Spleen (tissue), 11 donors: ENCODE results near the gene ARHGAP10. TPM values are rescaled to one million over a fixed set of nuclear protein-coding genes. Genes with fewer than 3 reads are reported as not detected.

ENCODE experiments used
- DNase-seq: peaks from one replicate; pipeline ENCODE4 v3.0.0-alpha.2; 2020
- H3K27ac ChIP-seq, 8 donors: fragments of 200-600 bp; sonication (generic) in 7 of 8; 1 replicate in 4 of 8; 2 replicates in 4 of 8; pipeline versions ENCODE4 v1.5.0 to v1.8.0; 2016 to 2021; ENCODE audit warnings: inconsistent platforms in 4 of 8, mild to moderate bottlenecking in 4 of 8, moderate library complexity in 1 of 8
- H3K27me3 ChIP-seq, 7 donors: fragments of 200-600 bp; sonication (generic) in 6 of 7; replicated peaks in 1 of 7; 1 replicate in 4 of 7; 2 replicates in 3 of 7; pipeline versions ENCODE4 v1.5.0 to v1.8.0; 2016 to 2021; ENCODE audit warnings: inconsistent platforms in 3 of 7, mild to moderate bottlenecking in 1 of 7
- H3K36me3 ChIP-seq, 6 donors: fragments of 200-600 bp; sonication (generic) in 5 of 6; 1 replicate in 4 of 6; 2 replicates in 2 of 6; pipeline versions ENCODE4 v1.5.0 to v1.8.0; 2016 to 2021; ENCODE audit warnings: inconsistent platforms in 2 of 6
- H3K4me1 ChIP-seq, 6 donors: fragments of 200-600 bp; sonication (generic) in 5 of 6; 1 replicate in 3 of 6; 2 replicates in 3 of 6; pipeline versions ENCODE4 v1.5.0 to v1.8.0; 2016 to 2021; ENCODE audit warnings: inconsistent platforms in 3 of 6
- H3K4me3 ChIP-seq, 8 donors: fragments of 200-600 bp; sonication (generic) in 7 of 8; 1 replicate in 4 of 8; 2 replicates in 4 of 8; pipeline versions ENCODE4 v1.5.0 to v1.8.0; 2016 to 2021; ENCODE audit warnings: inconsistent platforms in 4 of 8, mild to moderate bottlenecking in 4 of 8, moderate library complexity in 2 of 8
- H3K9me3 ChIP-seq, 8 donors: fragments of 200-600 bp; sonication (generic) in 7 of 8; 1 replicate in 4 of 8; 2 replicates in 4 of 8; pipeline versions ENCODE4 v1.5.0 to v1.8.0; 2016 to 2021; ENCODE audit warnings: inconsistent platforms in 4 of 8
- POLR2A ChIP-seq, 3 donors: fragments of 450-650 bp; IDR thresholded peaks; one replicate each; pipeline ENCODE4 v1.5.1; 2017; ENCODE audit warnings: antibody characterized with exemption in 3 of 3, mild to moderate bottlenecking in 1 of 3
- POLR2AphosphoS5 ChIP-seq, 3 donors: sonication (generic); formaldehyde crosslinking; IDR thresholded peaks; one replicate each; pipeline ENCODE4 v1.5.1; 2017; ENCODE audit warnings: antibody characterized with exemption in 3 of 3
- whole genome bisulfite sequencing, 5 donors: extraction: QIAGEN DNeasy Blood & Tissue Kit in 3 of 5; methylation state at CpG; one replicate each; pipeline versions ENCODE4 v1.1.5 to v1.1.7; 2013 to 2018; 5-methylcytosine and 5-hydroxymethylcytosine counted together
- intact Hi-C: fragments of 100-400 bp; cut with DNase I; formaldehyde crosslinking; loops from one replicate; pipeline ENCODE4 v1.15.0; 2023; ENCODE audit warnings: low total_unique reads
- polyA plus RNA-seq, 3 donors: library from polyadenylated mRNA; stranded (reverse); fragments of 200-250 nt; gene quantifications; one replicate each; pipeline ENCODE4 v1.2.1, GENCODE V29; 2013
- total RNA-seq, 7 donors: library from RNA; depleted of rRNA in 3 of 7; stranded (reverse); fragments of >200 nt in 3 of 7; fragmentation: NEBNext Ultra II Directional in 4 of 7; extraction: Animal tissue kit (Norgen Biotek cat#: 25700) in 4 of 7; gene quantifications; one replicate each; pipeline versions ENCODE4 v1.1.0 to v1.2.1, GENCODE V29; 2016 to 2021
- TF ChIP-seq, protein P1 (sequence below), 11 experiments: fragments of 200-600 bp in 7 of 11; fragments of 450-650 bp in 4 of 11; sonication (generic) in 4 of 11; IDR thresholded peaks in 8 of 11; conservative IDR thresholded peaks in 3 of 11; 1 replicate in 7 of 11; 2 replicates in 4 of 11; pipeline versions ENCODE4 v1.4.0 to v1.8.0; 2016 to 2021; ENCODE audit warnings: antibody characterized with exemption in 11 of 11, inconsistent platforms in 4 of 11, mild to moderate bottlenecking in 1 of 11
- donor health status: healthy with polysubstance abuse.
- donor health status: DM: no; HTN: no; CAD: no; lungs with moderate emphysema.
- donor health status: DM: no; HTN: no; CAD: no.
- donor health status: Bipolar disorder and iron deficiency.
- donor health status: healthy.
- donor health status: DM: no; HTN: no; CAD: no.
- donor health status: DM: yes; HTN: yes; CAD: no.

The ARHGAP10 gene
- total and polyA plus RNA-seq, 10 donors, result 4.0 to 35.5 (median 13.3) TPM

DNA sequence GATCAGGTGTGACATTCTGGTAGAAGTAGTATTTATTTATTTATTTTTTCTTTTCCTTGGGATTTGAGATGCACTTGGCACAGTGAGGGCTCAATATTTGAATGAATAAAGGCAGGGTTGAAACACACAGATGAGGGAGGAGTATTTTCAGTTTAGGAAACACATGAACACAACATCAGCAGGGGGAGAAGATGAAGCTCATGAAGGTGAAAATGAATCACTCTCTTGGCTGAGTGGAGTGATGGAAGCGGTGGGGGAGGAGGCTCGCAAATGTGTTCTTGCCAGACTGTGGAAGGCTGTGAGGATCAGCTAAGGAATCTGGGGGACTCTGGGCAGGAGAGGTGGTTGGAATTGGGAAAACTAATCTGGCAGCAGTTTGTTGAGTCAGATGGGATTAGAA lies 55.3 kb downstream of the ARHGAP10 start:
- H3K27me3 ChIP-seq, result no peaks in the 10 kb centered on the region
- H3K4me3 ChIP-seq, result no peak overlapping the region
- peaks cover 0 to 30% (median 7%) of the 10 kb centered on the region in 6 donors for H3K4me1 ChIP-seq
- no peaks in the 10 kb centered on the region for H3K9me3 ChIP-seq
- TF ChIP-seq POLR2AphosphoS5 (IDR thresholded peaks at IDR 0.05) (no peak), POLR2A (IDR thresholded peaks at IDR 0.05) (no peak)
- H3K27ac ChIP-seq, result no peak overlapping the region
- intact Hi-C loops, result no loop called here
- 83 to 91% (median 83%) methylated on average over 2 of the region's 2 CpGs for WGBS, 5 donors
- no peaks in the 10 kb centered on the region for H3K36me3 ChIP-seq
- no peak for DNase-seq

DNA sequence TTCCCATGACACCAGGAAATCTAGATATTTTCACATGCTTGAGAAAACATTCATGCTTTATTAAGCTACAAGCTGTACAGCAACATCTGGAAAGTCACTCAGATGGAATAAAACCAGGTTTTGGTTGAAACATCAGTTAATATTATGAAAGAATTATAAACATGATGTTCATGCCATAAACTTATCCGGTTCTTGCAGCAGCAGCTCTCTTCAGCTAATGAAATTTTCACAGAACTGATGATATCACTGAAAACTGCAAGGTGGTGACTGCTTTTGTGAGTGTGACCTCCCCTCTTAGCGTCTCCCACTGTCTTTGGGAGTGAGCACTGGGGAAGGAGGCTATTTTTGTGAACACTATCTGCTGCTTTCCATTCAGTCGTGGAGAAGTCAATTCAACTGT lies 56.9 kb downstream of the ARHGAP10 start:
- TF ChIP-seq POLR2A (IDR thresholded peaks at IDR 0.05), result no peak
- TF ChIP-seq, protein P1, sequence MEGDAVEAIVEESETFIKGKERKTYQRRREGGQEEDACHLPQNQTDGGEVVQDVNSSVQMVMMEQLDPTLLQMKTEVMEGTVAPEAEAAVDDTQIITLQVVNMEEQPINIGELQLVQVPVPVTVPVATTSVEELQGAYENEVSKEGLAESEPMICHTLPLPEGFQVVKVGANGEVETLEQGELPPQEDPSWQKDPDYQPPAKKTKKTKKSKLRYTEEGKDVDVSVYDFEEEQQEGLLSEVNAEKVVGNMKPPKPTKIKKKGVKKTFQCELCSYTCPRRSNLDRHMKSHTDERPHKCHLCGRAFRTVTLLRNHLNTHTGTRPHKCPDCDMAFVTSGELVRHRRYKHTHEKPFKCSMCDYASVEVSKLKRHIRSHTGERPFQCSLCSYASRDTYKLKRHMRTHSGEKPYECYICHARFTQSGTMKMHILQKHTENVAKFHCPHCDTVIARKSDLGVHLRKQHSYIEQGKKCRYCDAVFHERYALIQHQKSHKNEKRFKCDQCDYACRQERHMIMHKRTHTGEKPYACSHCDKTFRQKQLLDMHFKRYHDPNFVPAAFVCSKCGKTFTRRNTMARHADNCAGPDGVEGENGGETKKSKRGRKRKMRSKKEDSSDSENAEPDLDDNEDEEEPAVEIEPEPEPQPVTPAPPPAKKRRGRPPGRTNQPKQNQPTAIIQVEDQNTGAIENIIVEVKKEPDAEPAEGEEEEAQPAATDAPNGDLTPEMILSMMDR (IDR thresholded peaks at IDR 0.05 in 8 of 11, conservative IDR thresholded peaks at IDR 0.05 in 3 of 11), result no peak
- no peak for TF ChIP-seq POLR2AphosphoS5 (IDR thresholded peaks at IDR 0.05)
- Histone ChIP-seq H3K4me3 (no peak overlapping the region), H3K36me3 (no peaks in the 10 kb centered on the region), H3K9me3 (no peaks in the 10 kb centered on the region), H3K27ac (no peak overlapping the region), H3K4me1 (peaks cover 0 to 41% (median 8%) of the 10 kb centered on the region in 6 donors), H3K27me3 (no peaks in the 10 kb centered on the region)
- DNase-seq, result no peak
- 85 to 91% (median 88%) methylated on average over 3 of the region's 3 CpGs for WGBS, 5 donors
- intact Hi-C loops, result no loop called here

DNA sequence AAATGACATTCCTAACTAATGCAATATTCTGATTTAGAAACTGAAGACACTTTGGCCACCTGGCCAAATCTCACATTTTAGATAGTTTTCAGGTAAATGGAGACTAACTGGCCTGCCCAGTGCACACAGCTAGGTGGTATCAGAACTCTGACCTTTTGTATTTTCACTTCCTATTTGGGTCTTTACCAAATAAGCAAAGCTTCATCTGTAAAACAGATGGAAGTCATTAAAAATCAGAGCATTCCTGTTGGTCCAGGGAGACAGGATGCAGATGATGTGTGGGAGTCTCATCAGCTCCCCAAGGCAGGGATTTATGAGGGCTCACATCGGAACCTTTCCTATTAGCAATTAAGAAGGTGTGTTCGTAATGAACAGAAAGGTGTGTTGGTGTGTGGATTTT lies 57.7 kb downstream of the ARHGAP10 start:
- Histone ChIP-seq H3K4me3 (no peak overlapping the region), H3K36me3 (no peaks in the 10 kb centered on the region), H3K27me3 (no peaks in the 10 kb centered on the region), H3K4me1 (peaks cover 0 to 49% (median 11%) of the 10 kb centered on the region in 6 donors), H3K27ac (no peak overlapping the region), H3K9me3 (no peaks in the 10 kb centered on the region)
- intact Hi-C loops, result no loop called here
- DNase-seq, result no peak
- no peak for TF ChIP-seq POLR2AphosphoS5 (IDR thresholded peaks at IDR 0.05)
- TF ChIP-seq POLR2A (IDR thresholded peaks at IDR 0.05), result no peak
- TF ChIP-seq, protein P1 (IDR thresholded peaks at IDR 0.05 in 8 of 11, conservative IDR thresholded peaks at IDR 0.05 in 3 of 11), result no peak
- WGBS, 5 donors, result 79 to 92% (median 86%) methylated on average over 2 of the region's 2 CpGs

DNA sequence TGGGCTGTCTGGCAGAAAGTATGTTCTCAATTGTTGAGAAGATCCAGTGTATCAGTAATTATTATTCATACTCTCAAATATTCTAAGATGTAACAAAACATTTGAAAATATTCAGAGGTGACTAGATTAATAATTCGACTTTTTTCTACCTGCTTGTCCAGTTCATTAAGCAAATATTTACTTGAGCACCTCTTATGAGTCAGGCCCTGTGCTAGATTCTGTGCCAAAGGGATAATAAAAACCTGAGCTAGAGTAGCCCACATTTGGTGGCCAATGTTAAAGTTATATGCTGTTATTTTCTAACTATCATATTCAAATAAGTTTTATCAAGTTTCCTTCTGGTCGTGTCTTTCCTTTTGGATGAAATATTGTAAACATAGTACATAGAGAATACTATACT lies 58.5 kb downstream of the ARHGAP10 start:
- DNase-seq, result no peak
- 82 to 93% (median 89%) methylated on average over 2 of the region's 2 CpGs for whole genome bisulfite sequencing, 5 donors
- TF ChIP-seq POLR2A (IDR thresholded peaks at IDR 0.05), result no peak
- TF ChIP-seq, protein P1 (IDR thresholded peaks at IDR 0.05 in 8 of 11, conservative IDR thresholded peaks at IDR 0.05 in 3 of 11), result no peak
- TF ChIP-seq POLR2AphosphoS5 (IDR thresholded peaks at IDR 0.05), result no peak

DNA sequence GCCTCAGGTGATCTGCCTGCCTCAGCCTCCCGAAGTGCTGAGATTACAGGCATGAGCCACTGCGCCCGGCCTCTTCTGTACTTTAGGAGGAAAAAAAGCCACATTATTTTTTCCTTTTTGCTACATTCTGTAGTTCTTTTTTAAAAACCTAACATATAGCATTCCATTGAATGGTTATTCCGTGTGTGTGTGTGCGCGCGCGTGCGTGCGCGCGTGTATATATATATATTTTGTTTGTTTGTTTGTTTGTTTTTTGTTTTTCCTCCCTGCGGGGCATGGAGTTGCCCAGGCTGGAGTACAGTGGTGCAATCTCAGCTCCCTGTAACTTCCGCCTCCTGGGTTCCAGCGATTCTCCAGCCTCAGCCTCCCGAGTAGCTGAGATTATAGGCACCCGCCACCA lies 59.5 kb downstream of the ARHGAP10 start:
- Histone ChIP-seq H3K27ac (no peak overlapping the region), H3K4me1 (peaks cover 0 to 41% (median 6%) of the 10 kb centered on the region in 6 donors), H3K36me3 (no peaks in the 10 kb centered on the region), H3K4me3 (no peak overlapping the region), H3K27me3 (no peaks in the 10 kb centered on the region), H3K9me3 (no peaks in the 10 kb centered on the region)
- intact Hi-C loops, result no loop called here
- 95 to 99% (median 98%) methylated on average over 17 of the region's 17 CpGs for WGBS, 5 donors
- TF ChIP-seq POLR2AphosphoS5 (IDR thresholded peaks at IDR 0.05) (no peak), POLR2A (IDR thresholded peaks at IDR 0.05) (no peak)
- TF ChIP-seq, protein P1 (IDR thresholded peaks at IDR 0.05 in 8 of 11, conservative IDR thresholded peaks at IDR 0.05 in 3 of 11), result no peak
- no peak for DNase-seq

More for the DNA sequence above, 58.5 kb downstream of the ARHGAP10 start:
- H3K27me3 ChIP-seq, result no peaks in the 10 kb centered on the region
- H3K4me1 ChIP-seq, result peaks cover 0 to 50% (median 11%) of the 10 kb centered on the region in 6 donors
- no peak overlapping the region for H3K27ac ChIP-seq
- H3K36me3 ChIP-seq, result no peaks in the 10 kb centered on the region
- H3K9me3 ChIP-seq, result no peaks in the 10 kb centered on the region
- intact Hi-C loops, result no loop called here
- H3K4me3 ChIP-seq, result no peak overlapping the region
